GM23338 (cell line): ENCODE data around the gene KRT7. TPM values are rescaled to one million over a fixed set of nuclear protein-coding genes. Genes with fewer than 3 reads are reported as not detected.

Source experiments
- ATAC-seq: fragments of 200-7000 bp; cut with Tn5 transposase; 3 replicates; pipeline ENCODE4 v1.9.1; 2020
- DNase-seq: peaks from one replicate; pipeline ENCODE4 v3.0.0-alpha.2; 2015; ENCODE audit warnings: low spot score
- H2AFZ ChIP-seq: fragments of 200-600 bp; sonication (generic); 2 replicates; pipeline ENCODE4 v1.8.0; 2016; ENCODE audit warnings: antibody characterized with exemption, mild to moderate bottlenecking, moderate library complexity
- H3F3A ChIP-seq: fragments of 200-600 bp; sonication (generic); replicated peaks from 2 replicates; pipeline ENCODE4 v1.8.0; 2017; ENCODE audit warnings: antibody characterized with exemption, mixed run types, low read depth
- H3K27ac ChIP-seq: fragments of 200-600 bp; sonication (generic); 2 replicates; pipeline ENCODE4 v1.6.1; 2016; ENCODE audit warnings: low read depth
- H3K27me3 ChIP-seq: fragments of 200-600 bp; sonication (generic); 2 replicates; pipeline ENCODE4 v1.8.0; 2016; ENCODE audit warnings: mild to moderate bottlenecking, mixed run types, moderate library complexity; ENCODE audit not compliant: insufficient read depth
- H3K36me3 ChIP-seq: fragments of 200-600 bp; sonication (generic); 2 replicates; pipeline ENCODE4 v1.8.0; 2016; ENCODE audit warnings: mild to moderate bottlenecking; ENCODE audit not compliant: insufficient read depth
- H3K4me1 ChIP-seq: fragments of 200-600 bp; sonication (generic); 2 replicates; pipeline ENCODE4 v1.8.0; 2016; ENCODE audit warnings: mild to moderate bottlenecking, moderate library complexity; ENCODE audit not compliant: insufficient read depth
- H3K4me2 ChIP-seq: fragments of 200-600 bp; sonication (generic); 2 replicates; pipeline ENCODE4 v1.7.1; 2017; ENCODE audit warnings: mixed run types
- H3K4me3 ChIP-seq: fragments of 200-600 bp; sonication (generic); 2 replicates; pipeline ENCODE4 v1.6.1; 2016; ENCODE audit warnings: mixed run types
- H3K79me2 ChIP-seq: fragments of 200-600 bp; sonication (generic); replicated peaks from 2 replicates; pipeline ENCODE4 v1.8.0; 2017; ENCODE audit warnings: mild to moderate bottlenecking; ENCODE audit not compliant: insufficient read depth
- H3K9me2 ChIP-seq: fragments of 200-600 bp; sonication (generic); 2 replicates; pipeline ENCODE4 v1.8.0; 2017; ENCODE audit not compliant: insufficient read depth
- H4K20me1 ChIP-seq: fragments of 200-600 bp; sonication (generic); replicated peaks from 2 replicates; pipeline ENCODE4 v1.8.0; 2017; ENCODE audit warnings: mild to moderate bottlenecking; ENCODE audit not compliant: insufficient read depth
- H3K27ac Mint-ChIP-seq: 2 replicates; pipeline ENCODE4 v1.8.0; 2020; ENCODE audit warnings: inconsistent platforms, mild to moderate bottlenecking, moderate library complexity, mixed read lengths
- H3K27me3 Mint-ChIP-seq: 3 replicates; pipeline ENCODE4 v1.8.0; 2022; ENCODE audit warnings: low read depth, mild to moderate bottlenecking, moderate library complexity, mixed read lengths, inconsistent platforms; ENCODE audit not compliant: insufficient read depth, poor library complexity
- H3K36me3 Mint-ChIP-seq: 3 replicates; pipeline ENCODE4 v1.8.0; 2021; ENCODE audit warnings: low read depth, mild to moderate bottlenecking, inconsistent platforms, moderate library complexity, mixed read lengths
- H3K4me1 Mint-ChIP-seq: 3 replicates; pipeline ENCODE4 v1.8.0; 2020; ENCODE audit warnings: mild to moderate bottlenecking, inconsistent platforms, mixed read lengths
- H3K4me3 Mint-ChIP-seq: 3 replicates; pipeline ENCODE4 v1.8.0; 2021; ENCODE audit warnings: moderate library complexity, mild to moderate bottlenecking, inconsistent platforms, mixed read lengths
- H3K9me3 Mint-ChIP-seq: 3 replicates; pipeline ENCODE4 v1.8.0; 2020; ENCODE audit warnings: moderate library complexity, mild to moderate bottlenecking, inconsistent platforms, mixed read lengths
- CTCF ChIP-seq, 2 experiments: fragments of 200-600 bp in 1 of 2; sonication (generic) in 1 of 2; conservative IDR thresholded peaks; 2 replicates each; pipeline versions ENCODE4 v1.5.1 to v1.6.1; 2016 to 2017; ENCODE audit warnings: antibody characterized with exemption in 2 of 2, low read depth in 2 of 2, mild to moderate bottlenecking in 2 of 2, moderate library complexity in 1 of 2
- ETS1 ChIP-seq: IDR thresholded peaks from 2 replicates; pipeline ENCODE4 v1.6.1; 2016; ENCODE audit warnings: antibody characterized with exemption
- EZH2 ChIP-seq: fragments of 200-600 bp; sonication (generic); IDR thresholded peaks from one replicate; pipeline ENCODE4 v1.8.0; 2017; ENCODE audit warnings: antibody characterized with exemption, mild to moderate bottlenecking, low read depth; ENCODE audit not compliant: unreplicated experiment
- JUNB ChIP-seq: IDR thresholded peaks from one replicate; pipeline ENCODE4 v1.6.1; 2016; ENCODE audit warnings: antibody characterized with exemption; ENCODE audit not compliant: unreplicated experiment
- NANOG ChIP-seq: IDR thresholded peaks from 2 replicates; pipeline ENCODE4 v1.6.1; 2016; ENCODE audit warnings: antibody characterized with exemption, borderline replicate concordance
- REST ChIP-seq: IDR thresholded peaks from one replicate; pipeline ENCODE4 v1.6.1; 2018; ENCODE audit warnings: antibody characterized with exemption; ENCODE audit not compliant: unreplicated experiment
- ZNF114 ChIP-seq: fragments of 250-450 bp; sonication (Bioruptor Pico); IDR thresholded peaks from 2 replicates; pipeline ENCODE4 v1.5.0; 2020; ENCODE audit warnings: mild to moderate bottlenecking, moderate library complexity
- polyA plus RNA-seq: library from polyadenylated mRNA; unstranded; fragments of >200 nt; fragmentation: Nextera tagmentation; extraction: Ambion mirVana; gene quantifications from 2 replicates; pipeline ENCODE4 v1.2.1, GENCODE V29; 2016
- total RNA-seq: library from RNA; depleted of rRNA; stranded (reverse); fragments of >200 nt; shearing (Covaris generic); gene quantifications from 2 replicates; pipeline ENCODE4 v1.2.3, GENCODE V29; 2014

KRT7 gene
- total and polyA plus RNA-seq, 2 experiments from 2014 or later = 6.5 to 9.4 TPM

- TF ChIP-seq JUNB (no peak), NANOG (no peak), REST (no peak), CTCF (conservative IDR thresholded peaks at IDR 0.05; ENCODE audit: low read depth in 2 of 2) (no peak)
Measured at GRCh38 chr12:52263761-52264434, 30.9 kb downstream of the KRT7 start (continued).

- no peak for DNase-seq
- Histone ChIP-seq H3K4me3 (no peak overlapping the region), H2AFZ (no peak overlapping the region), H3K79me2 (no peaks in the 10 kb centered on the region), H3K36me3 (no peaks in the 10 kb centered on the region), H3K9me2 (peaks cover 9% of the 10 kb centered on the region), H3F3A (no peaks in the 10 kb centered on the region), H4K20me1 (no peaks in the 10 kb centered on the region), H3K4me2 (no peak overlapping the region), H3K4me1 (no peaks in the 10 kb centered on the region), H3K27me3 (peaks cover 8% of the 10 kb centered on the region), H3K27ac (no peak overlapping the region)
- H3K9me3 Mint-ChIP-seq = peaks cover 32% of the 10 kb centered on the region
- H3K27me3 Mint-ChIP-seq = peaks cover 6% of the 10 kb centered on the region
- no peak overlapping the region for H3K27ac Mint-ChIP-seq
- ATAC-seq = no peak
- no peak overlapping the region for H3K4me3 Mint-ChIP-seq
- peaks cover 7% of the 10 kb centered on the region for H3K4me1 Mint-ChIP-seq
- TF ChIP-seq EZH2 = no peak
- H3K36me3 Mint-ChIP-seq = peaks cover under 1% of the 10 kb centered on the region; the same call in 1 of the 3 replicates
Measured at GRCh38 chr12:52264435-52264825, 31.4 kb downstream of the KRT7 start.

- H3K79me2 ChIP-seq = no peaks in the 10 kb centered on the region
- DNase-seq (no peak), ATAC-seq (no peak)
- Mint-ChIP-seq H3K4me3 (no peak overlapping the region), H3K27me3 (peaks cover 2% of the 10 kb centered on the region), H3K36me3 (no peaks in the 10 kb centered on the region; the same call in 2 of the 3 replicates), H3K9me3 (peaks cover 11% of the 10 kb centered on the region), H3K4me1 (no peaks in the 10 kb centered on the region), H3K27ac (no peak overlapping the region)
- H3K4me3 ChIP-seq = no peak overlapping the region
- no peaks in the 10 kb centered on the region for H3K27me3 ChIP-seq
- H3F3A ChIP-seq = no peaks in the 10 kb centered on the region
- H3K4me1 ChIP-seq = no peaks in the 10 kb centered on the region
- H4K20me1 ChIP-seq = no peaks in the 10 kb centered on the region
- no peak overlapping the region for H3K27ac ChIP-seq
- H3K36me3 ChIP-seq = no peaks in the 10 kb centered on the region
- H2AFZ ChIP-seq = no peak overlapping the region
- no peak overlapping the region for H3K4me2 ChIP-seq
- H3K9me2 ChIP-seq = peaks cover 9% of the 10 kb centered on the region; the same call in 1 of the 2 replicates
- TF ChIP-seq ZNF114 (CRISPR knock-in tag) (no peak), JUNB (no peak), ETS1 (no peak)
Measured at GRCh38 chr12:52266514-52266913, 33.5 kb downstream of the KRT7 start.
